Measurements from ENCODE around the gene TMEM38A.
"Not testable (repeated sequence)": the region's sequence is repeated elsewhere in the genome, so short reads cannot be mapped to it uniquely, and the experiment has no call there.

TMEM38A gene

DNA sequence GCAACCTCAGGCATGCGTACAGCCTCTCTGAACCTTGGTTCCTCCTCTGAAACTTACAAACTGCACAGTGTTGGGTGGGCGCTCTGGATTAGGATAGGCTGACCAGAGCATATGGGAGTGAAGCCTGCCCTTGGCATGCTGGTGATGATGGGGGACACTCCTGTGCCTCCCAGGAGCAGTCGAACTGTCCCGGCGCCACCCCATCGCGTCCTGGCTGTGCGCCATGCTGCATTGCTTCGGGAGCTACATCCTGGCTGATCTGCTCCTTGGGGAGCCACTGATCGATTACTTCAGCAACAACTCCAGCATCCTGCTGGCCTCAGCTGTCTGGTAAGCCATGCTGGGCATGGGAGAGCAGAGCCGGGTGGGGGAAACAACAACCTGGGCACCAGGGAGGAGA is 18.9 kb downstream of the TMEM38A start:
- no peak for DNase-seq

DNA sequence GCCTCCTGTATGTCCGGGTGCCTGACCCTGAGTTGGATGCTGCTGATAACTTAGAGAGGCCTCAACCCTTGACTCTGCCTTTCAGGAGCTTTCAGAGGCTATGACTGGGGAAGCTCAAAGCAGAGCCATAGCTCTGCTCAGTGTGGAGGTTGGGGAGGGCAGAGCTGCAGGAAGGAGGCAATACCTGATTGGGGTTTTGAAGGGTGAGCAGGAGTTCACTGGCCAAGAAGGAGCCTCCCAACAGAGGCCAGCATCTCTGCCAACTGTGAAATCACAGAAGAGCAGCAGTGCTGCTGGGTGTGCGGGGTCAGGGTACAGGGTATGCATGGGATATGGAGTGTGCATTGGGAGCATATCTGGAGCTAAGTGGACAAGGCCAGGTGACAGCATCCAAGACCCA is 21.6 kb downstream of the TMEM38A start:
- DNase-seq = no peak

DNA sequence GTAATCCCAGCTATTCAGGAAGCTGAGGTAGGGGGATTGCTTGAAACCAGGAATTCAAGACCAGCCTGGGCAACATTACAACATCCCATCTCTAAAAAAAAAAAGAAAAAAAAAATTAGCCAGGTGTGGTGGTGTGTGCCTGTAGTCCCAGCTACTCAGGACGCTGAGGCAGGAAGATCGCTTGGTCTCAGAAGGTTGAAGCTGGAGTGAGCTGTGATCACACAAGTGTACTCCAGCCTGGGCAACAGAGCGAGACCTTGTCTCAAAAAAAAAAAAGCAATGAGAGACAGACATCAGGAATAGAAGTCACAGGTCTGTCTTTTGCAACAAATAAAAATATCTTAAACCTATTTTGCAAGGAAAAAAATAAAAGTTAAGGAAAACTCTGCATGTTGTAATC is 23.3 kb downstream of the TMEM38A start:
- DNase-seq = no peak

DNA sequence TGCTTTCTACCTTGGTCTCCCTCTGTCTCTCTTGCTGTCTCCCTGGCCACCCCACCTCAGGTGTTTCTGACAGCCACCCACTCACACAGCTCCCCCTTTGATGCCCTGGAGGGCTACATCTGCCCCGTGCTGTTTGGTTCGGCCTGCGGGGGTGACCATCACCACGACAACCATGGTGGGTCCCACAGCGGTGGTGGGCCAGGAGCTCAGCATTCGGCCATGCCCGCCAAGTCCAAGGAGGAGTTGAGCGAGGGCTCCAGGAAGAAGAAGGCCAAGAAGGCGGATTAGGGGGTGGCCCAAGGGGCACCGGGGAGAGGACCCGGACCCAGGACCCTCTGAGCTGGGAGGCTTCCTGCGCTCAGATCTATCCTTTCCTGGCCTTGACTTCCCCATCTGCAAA is 27.1 kb downstream of the TMEM38A start:
- no peak for DNase-seq

DNA sequence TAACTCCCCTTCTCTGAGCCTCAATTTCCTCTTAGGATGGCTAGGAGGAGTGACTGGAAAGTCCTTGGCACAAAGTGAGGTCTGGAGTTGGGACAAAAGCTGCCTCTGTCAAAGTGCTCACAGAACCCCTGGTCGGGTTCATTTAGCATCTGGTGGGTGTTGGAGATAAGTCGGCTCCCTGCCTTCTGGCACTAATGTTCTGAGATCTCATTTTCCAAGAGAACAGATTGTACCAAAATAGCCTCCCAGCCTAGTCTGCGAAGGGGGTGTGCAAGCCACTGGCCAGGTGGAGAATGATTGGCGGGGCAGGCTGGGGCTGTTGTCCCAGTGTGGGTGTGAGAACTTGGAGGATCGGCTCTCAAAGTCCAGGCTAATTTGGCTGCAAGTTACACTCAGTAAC is 38.0 kb downstream of the TMEM38A start:
- DNase-seq = no peak

DNA sequence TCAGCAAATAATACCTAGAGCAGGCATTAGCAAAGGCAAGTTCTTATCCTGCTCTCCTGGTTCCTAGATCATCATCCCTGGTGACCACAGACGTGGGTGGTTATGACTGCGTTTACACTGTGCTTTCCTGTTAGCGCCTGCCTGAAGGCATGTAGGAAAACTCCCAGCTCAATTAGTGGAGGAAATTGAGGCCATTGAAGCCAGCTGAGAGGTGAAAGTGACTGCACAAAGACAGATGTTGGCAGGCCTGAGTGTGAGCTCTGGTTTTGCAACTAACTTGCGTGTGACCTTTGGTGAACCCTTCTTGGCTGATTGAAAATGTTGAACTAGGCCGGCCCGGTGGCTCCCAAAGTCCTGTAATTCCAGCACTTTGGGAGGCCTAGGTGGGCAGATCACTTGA is 41.2 kb downstream of the TMEM38A start:
- DNase-seq = no peak

DNA sequence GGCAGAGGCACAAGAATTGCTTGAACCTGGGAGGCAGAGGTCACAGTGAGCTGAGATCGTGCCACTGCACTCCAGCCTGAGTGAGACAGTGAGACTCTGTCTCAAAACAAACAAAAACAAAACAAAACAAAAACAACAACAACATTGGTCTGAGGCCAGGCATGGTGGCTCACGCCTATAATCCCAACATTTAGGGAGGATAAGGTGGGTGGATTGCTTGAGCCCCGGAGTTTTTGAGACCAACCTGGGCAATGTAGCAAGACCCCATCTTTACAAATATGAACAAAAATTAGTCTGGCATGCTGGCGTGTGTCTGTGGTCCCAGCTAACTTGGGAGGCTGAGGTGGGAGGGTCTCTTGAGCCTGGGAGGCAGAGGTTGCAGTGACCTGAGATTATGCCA is 42.7 kb downstream of the TMEM38A start:
- no peak for DNase-seq

DNA sequence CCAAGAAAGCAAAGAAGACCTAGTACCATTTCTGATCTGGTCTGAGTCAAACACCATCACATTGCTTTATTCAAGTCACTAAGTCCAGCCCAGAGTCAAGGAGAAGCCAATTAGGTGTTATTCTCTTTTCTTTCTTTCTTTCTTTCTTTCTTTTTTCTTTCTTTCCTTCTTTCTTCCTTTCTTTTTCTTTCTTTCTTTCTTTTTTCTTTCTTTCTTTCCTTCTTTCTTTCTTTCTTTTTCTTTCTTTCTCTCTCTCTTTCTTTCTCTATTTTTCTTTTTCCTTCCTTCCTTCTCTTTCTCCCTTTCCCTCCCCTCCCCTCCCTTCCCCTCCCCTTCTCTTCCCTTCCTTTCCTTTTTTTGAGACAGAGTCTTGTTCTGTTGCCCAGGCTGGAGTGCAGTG is 49.9 kb downstream of the TMEM38A start:
- DNase-seq = not testable (repeated sequence)

DNA sequence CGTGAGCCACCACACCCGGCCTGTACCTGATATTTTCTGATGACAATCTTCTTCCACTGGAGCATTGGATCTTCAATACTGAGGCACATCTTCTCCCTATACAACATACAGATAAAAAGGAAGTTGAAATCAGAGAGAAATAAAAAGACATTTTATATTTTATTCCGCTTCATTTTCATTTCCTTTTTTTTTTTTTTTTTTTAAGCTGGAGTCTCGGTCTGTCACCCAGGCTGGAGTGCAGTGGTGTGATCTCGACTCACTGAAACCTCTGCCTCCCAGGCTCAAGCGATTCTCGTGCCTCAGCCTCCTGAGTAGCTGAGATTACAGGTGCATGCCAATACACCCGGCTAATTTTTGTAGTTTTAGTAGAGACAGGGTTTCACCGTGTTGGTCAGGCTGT is 51.4 kb downstream of the TMEM38A start:
- DNase-seq = peak in 1 of 2 donors; percentile 24

DNA sequence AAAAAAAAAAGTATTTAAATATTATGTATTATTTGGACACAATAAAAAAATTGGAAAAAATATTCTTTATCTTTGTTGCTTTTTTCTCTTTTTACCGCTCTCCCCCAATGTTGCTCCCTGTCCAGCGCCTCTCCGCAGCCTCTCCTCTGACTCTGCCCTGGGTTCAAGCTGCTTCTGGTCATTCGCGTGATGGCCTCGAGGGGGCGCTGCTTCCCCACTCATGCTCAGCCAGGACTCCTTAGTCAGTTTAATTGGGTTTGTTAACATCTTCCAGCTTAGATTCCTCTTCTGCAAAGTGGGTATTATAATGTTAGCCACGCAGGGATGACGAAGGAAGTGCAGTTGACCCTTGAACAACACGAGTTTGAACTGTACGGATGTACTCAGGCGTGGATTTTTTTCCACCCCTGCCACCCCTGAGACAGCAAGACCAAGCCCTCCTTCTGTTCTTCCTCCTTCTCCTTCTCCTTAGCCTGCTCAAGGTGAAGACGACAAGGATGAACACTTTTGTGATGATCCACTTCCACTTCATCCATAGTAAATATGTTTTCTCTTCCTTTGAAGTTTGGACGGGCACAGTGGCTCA is 53.9 kb downstream of the TMEM38A start:
- DNase-seq = peak; percentile 46 to 47

DNA sequence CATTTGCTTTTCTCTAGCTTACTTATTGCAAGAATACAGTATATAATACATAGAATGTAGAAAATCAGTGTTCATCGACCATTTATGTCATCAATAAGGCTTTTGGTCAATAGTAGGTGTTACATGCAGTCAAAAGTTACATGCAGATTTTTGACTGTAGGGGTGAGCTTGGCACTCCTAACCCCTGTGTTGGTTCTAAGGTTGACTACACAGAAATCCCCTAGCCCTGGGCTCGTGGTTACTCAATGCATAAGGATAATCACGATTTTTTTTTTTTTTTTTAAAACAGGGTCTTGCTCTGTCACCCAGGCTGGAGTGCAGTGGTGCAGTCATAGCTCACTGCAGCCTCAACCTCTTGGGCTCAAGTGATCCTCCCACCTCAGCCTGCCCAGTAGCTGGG is 54.7 kb downstream of the TMEM38A start:
- no peak for DNase-seq

DNA sequence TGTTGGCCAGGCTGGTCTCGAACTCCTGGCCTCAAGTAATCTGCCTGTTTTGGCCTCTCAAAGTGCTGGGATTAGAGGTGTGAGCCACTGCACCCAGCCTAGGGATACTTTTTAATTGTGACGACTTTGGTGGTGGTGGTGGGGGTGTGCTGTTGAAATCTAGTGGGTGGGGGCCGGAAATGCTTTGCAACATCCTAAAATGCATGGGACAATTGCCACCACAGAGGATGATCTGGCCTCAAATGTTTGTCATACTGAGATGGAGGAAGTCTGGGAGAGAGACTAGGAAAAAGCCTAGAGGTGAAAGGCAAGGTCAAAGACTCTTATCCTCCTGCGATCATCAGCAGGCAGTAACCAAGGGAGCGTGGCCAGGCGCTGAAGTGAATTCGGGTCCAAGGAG is 60.1 kb downstream of the TMEM38A start:
- DNase-seq = no peak

DNA sequence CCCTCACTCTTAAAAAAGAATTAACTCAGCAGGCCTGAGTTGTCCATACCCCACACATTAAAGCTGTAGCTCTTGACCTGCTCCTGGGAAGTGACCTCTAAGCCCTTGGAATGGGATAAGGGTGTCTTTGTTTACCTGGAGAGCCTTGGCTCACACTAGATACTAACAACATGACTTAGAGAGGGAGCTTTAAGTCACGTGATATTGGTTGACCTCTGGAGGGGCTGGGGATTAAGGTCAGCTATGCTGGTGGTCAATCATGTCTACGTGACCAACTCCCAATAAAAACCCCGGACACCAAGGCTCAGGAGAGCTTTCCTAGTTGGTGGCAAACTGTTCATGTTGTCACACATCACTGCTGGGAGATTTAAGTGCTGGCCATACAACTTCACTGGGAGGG is 61.7 kb downstream of the TMEM38A start:
- DNase-seq = no peak

DNA sequence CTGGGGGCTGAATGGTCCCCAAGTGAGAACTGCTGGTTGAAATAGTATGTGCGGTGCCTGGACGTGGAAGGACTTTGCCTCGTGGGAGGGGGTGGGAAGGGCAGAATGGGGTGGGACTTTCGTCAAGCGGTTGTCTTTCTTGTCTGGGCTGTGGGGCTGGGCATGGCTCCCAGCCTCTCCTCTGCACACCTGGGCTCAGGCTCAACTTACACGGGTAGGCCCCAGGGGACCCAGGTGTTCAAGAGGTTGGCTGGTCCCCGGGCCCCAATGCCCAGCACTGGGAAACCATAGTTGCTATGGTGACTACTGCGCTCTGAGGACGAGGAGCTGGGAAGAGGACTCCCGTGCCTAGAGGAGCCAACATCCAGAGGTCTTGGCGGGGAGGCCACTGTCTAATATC is 66.0 kb downstream of the TMEM38A start:
- DNase-seq = no peak

DNA sequence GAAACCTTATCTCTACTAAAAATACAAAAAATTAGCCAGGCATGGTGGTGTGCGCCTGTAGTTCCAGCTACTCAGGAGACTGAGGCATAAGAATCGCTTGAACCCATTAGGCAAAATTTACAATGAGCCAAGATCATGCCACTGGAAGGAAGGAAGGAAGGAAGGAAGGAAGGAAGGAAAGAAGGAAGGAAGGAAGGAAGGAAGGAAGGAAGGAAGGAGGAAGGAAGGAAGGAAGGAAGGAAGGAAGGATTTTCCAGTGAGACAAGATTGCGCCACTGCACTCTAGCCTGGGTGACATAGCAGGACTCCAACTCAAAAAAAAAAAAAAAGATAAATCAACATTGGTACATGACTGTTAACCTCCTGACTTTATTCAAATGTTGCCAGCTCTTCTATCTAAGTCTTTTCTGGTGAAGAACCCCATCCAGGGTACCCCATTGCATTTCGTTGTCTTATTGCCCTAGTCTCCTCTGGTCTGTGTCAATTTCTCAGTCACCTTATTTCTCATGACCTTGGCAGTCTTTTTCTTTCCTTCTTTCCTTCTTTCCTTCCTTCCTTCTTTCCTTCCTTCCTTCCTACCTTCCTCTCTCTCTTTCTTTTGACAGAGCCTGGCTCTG is 74.8 kb downstream of the TMEM38A start:
- not testable (repeated sequence) for DNase-seq

DNA sequence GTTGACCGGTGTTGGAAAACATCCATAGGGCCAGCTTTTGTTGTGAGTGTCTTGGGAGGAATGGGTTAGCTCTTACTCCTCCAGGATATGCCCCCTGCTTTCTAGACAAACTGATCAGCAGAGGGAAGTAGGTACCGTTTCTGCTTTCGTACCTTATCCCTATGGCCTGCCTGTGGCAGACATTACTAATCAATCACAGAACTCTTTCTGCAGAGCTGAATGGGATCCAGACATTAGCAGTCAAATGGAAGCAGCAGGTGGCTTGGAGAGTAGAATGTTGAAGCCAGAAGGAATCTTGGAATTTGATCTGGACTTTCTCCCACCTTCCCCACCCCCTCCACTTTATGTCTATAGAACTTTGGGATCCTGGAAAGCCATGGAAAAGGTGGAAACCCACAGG is 75.8 kb downstream of the TMEM38A start:
- no peak for DNase-seq

DNA sequence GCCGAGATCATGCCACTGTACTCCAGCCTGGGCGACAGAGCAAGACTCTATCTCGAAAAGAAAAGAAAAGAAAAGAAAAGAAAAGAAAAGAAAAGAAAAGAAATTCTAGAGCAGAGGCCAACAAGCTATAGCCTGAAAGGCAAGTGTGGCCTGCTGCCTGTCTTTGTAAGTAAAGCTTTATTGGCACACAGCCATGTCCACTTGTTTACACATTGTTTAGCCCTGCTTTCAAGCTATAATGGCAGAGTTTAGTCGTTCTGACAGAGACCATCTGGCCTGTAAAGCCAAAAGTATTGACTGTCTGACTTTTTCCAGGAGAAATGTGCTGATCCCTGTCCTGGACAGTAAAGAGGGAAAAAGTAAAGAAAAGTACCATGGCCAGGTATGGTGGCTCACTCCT is 77.0 kb downstream of the TMEM38A start:
- DNase-seq = no peak

DNA sequence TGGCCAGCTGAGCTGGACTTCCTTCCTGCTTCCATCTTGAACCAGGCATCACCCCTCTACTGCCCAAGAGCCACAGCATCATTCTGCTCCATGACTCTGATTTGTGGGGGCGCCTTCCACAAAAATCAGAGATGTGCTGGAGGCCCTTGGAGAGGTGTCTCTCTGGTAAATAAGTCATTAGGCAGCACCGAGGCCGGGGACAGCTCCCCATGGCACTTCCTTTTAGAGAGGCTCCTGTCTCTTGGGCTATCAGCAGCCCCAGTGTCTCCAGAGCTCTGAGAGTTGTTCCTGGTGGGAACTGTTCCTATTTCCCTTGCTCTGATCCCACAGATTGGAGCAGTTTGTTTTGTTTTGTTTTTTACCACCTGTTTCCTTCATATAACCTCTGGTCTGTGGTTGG is 78.6 kb downstream of the TMEM38A start:
- DNase-seq = no peak
